ENCODE measurements around the gene SUMO4. TPM values are rescaled to one million over a fixed set of nuclear protein-coding genes. Genes with fewer than 3 reads are reported as not detected.
"Not testable (repeated sequence)": the region's sequence is repeated elsewhere in the genome, so short reads cannot be mapped to it uniquely, and the experiment has no call there.

The SUMO4 gene
- polyA plus RNA-seq, 1 donor: 0.52 TPM

DNA sequence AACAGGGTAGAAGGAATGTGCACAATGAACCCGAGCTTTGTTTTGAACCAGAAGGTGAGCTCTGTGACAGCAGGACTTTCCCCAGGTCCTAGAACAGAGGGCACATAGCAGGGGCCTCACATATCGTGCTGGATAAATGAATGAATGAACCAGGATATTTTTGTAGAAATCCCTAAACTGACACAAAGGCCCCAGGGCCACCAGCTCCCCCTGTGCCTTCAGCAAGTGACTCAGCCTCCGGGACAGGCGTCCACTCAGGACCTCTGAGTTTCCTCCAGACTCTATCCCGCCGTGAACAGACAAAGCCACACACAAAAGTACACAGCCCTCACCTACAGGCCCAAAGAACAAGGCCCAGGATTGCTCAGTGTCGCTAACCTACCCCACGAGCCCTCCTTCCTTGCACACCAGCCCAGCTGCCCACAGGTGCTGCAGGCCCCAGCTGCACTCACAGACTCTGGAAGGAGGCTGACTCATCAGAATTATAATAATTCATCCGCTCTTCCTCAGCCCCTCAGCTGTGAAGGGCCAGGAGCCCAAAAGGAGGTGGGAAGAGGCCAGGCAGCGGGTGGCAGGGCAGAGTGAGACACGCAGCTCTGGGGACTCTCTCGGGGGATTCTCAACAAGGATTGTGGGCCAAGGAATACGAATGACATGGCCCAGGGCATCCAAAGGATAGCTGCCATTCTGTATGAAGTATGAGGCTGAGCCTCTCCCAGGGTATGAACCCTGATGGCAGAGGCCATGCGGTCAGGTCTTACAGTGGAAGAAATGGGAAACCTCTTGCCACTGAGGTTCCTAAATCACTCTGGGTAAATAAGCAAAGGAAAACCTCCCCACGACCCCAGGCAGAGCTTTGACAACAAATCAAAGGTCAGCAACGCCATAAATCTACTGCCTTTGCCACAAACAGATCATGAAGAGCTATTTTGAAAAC lies 40.9 kb downstream of the SUMO4 start:
- H3K4me3 ChIP-seq (ENCODE audit: low read length): no peak overlapping the region
- no peaks in the 10 kb centered on the region for H3K27me3 ChIP-seq (ENCODE audit: control insufficient read depth, insufficient read depth, low read length)
- H3K27ac ChIP-seq (ENCODE audit: low read length): no peak overlapping the region
- no peaks in the 10 kb centered on the region for H3K9me3 ChIP-seq (ENCODE audit: control insufficient read depth, low read depth, low read length)
- H3K36me3 ChIP-seq (ENCODE audit: control insufficient read depth, insufficient read depth, low read length): no peaks in the 10 kb centered on the region
- DNase-seq: peak in 1 of 2 donors; percentile 40
- H3K4me1 ChIP-seq (ENCODE audit: control insufficient read depth, insufficient read depth, low read length): peaks cover 6% of the 10 kb centered on the region
- no CpG with 5 or more reads among the region's 16 CpGs for WGBS (ENCODE audit: insufficient coverage, low lambda C conversion rate)

DNA sequence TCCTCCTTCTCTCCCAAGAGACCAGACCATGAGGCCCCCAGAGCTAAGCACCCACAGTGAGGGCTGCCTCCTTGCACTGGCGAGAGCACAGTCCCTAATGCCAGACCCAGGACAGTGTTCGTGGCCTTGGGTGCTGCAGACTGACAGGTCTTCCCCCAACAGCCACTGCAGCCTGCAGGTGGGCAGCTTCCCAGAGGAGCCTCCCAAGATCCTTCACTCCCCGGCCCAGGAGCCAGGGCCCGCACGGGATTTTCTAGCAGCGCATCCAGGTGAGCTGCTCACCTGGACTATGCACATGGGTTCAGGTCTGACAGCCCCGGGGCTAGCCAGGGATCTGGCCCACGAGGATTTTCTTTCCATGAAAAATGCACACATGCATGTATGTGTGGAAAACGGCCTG lies 41.7 kb downstream of the SUMO4 start:
- Histone ChIP-seq H3K4me1 (ENCODE audit: control insufficient read depth, insufficient read depth, low read length) (peaks cover 6% of the 10 kb centered on the region), H3K27ac (ENCODE audit: low read length) (no peak overlapping the region), H3K36me3 (ENCODE audit: control insufficient read depth, insufficient read depth, low read length) (no peaks in the 10 kb centered on the region), H3K9me3 (ENCODE audit: control insufficient read depth, low read depth, low read length) (no peaks in the 10 kb centered on the region), H3K27me3 (ENCODE audit: control insufficient read depth, insufficient read depth, low read length) (no peaks in the 10 kb centered on the region), H3K4me3 (ENCODE audit: low read length) (no peak overlapping the region)
- peak in 1 of 2 donors; percentile 36 for DNase-seq
- no CpG with 5 or more reads among the region's 9 CpGs for WGBS (ENCODE audit: insufficient coverage, low lambda C conversion rate)

DNA sequence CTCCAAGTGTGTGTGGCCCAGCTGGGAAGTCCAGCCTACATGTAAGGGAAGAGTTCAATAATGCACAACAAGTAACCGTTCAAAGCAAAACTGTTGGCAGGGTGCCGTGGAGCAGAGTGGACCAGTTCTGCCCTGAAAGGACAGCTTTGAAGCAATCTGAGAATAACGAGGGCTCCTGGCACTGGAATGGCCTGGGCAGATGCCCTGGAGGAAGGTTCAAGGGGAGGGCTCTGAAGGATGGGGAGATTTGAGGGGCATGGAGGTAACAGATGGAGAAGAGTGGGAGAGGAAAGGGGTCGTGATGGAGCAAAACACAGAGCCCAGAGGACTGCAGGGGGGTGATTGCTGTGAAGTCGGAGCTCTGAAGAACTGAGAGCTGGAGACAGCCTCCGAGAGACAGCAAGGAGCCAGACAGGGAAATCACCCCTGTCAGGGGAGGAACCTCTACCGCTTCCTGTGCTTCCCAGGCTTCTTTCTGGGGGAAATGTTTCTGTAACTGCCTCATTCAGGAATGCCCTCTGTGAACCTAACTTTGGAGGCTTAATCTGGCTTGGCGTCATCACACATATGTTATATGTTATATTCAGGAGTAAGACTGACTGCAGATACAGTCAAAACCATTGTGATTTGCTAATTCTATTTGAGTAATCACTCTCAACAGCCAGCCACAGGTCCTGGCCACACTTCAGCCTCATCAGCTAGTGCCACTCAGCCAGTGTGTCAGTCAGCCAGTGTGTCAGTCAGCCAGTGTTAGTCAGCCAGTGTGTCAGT lies 43.5 kb downstream of the SUMO4 start:
- Histone ChIP-seq H3K36me3 (ENCODE audit: control insufficient read depth, insufficient read depth, low read length) (no peaks in the 10 kb centered on the region), H3K9me3 (ENCODE audit: control insufficient read depth, low read depth, low read length) (no peaks in the 10 kb centered on the region), H3K27me3 (ENCODE audit: control insufficient read depth, insufficient read depth, low read length) (no peaks in the 10 kb centered on the region), H3K27ac (ENCODE audit: low read length) (no peak overlapping the region), H3K4me3 (ENCODE audit: low read length) (no peak overlapping the region), H3K4me1 (ENCODE audit: control insufficient read depth, insufficient read depth, low read length) (peaks cover 6% of the 10 kb centered on the region)
- DNase-seq: no peak
- WGBS (ENCODE audit: insufficient coverage, low lambda C conversion rate): no CpG with 5 or more reads among the region's 8 CpGs

DNA sequence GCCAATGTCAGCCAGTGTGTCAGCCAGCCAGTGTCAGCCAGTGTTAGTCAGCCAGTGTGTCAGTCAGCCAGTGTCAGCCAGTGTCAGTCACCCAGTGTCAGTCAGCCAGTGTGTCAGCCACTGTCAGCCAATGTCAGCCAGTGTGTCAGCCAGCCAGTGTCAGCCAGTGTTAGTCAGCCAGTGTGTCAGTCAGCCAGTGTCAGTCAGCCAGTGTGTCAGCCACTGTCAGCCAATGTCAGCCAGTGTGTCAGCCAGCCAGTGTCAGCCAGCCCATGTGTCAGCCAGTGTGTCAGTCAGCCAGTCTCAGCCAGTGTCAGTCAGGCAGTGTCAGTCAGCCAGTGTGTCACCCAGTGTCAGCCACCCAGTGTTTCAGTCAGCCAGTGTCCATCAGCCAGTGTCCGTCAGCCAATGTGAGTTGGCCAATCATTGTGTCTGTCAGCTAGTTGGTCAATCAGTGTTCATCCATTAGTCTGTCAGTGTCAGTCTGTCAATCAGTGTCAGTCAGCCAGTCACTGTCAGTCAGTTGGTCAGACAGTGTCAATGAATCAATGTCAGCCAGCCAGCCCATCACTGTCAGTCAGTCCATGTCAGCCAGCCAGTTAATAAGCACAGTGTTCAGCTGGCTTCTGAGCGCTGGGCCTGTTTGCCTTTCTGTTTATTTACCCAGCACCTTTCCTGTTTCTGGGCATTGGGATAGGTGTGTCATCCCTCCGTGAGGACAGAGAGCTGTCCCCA lies 44.5 kb downstream of the SUMO4 start:
- DNase-seq; H3K36me3 ChIP-seq (ENCODE audit: control insufficient read depth, insufficient read depth, low read length); H3K9me3 ChIP-seq (ENCODE audit: control insufficient read depth, low read depth, low read length); H3K4me3 ChIP-seq (ENCODE audit: low read length); H3K4me1 ChIP-seq (ENCODE audit: control insufficient read depth, insufficient read depth, low read length); H3K27me3 ChIP-seq (ENCODE audit: control insufficient read depth, insufficient read depth, low read length); H3K27ac ChIP-seq (ENCODE audit: low read length): not testable (repeated sequence)
- WGBS (ENCODE audit: insufficient coverage, low lambda C conversion rate): 0% methylated on average over 1 of the region's 3 CpGs

DNA sequence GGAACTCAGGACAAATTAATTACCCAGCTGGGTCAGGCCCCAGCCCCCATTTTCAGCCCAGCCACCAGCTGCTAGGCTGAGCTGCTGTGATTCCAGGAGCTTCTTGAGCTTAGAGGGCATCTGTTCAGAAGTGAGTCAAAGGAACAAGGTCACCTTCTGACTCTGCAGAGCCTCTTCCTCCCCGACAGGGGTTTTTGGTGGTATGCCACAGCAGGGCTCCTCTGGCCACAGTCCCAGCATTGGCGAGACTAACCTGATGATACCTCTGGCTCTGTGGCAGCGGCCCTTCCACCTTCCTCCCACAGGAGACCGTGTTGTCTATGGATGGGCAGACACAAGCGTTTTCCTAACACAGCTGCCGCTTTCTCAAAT lies 45.0 kb downstream of the SUMO4 start:
- Histone ChIP-seq H3K9me3 (ENCODE audit: control insufficient read depth, low read depth, low read length) (no peaks in the 10 kb centered on the region), H3K36me3 (ENCODE audit: control insufficient read depth, insufficient read depth, low read length) (no peaks in the 10 kb centered on the region), H3K27me3 (ENCODE audit: control insufficient read depth, insufficient read depth, low read length) (no peaks in the 10 kb centered on the region), H3K27ac (ENCODE audit: low read length) (no peak overlapping the region), H3K4me1 (ENCODE audit: control insufficient read depth, insufficient read depth, low read length) (peaks cover 7% of the 10 kb centered on the region), H3K4me3 (ENCODE audit: low read length) (no peak overlapping the region)
- no peak for DNase-seq
- no CpG with 5 or more reads among the region's 6 CpGs for WGBS (ENCODE audit: insufficient coverage, low lambda C conversion rate)

DNA sequence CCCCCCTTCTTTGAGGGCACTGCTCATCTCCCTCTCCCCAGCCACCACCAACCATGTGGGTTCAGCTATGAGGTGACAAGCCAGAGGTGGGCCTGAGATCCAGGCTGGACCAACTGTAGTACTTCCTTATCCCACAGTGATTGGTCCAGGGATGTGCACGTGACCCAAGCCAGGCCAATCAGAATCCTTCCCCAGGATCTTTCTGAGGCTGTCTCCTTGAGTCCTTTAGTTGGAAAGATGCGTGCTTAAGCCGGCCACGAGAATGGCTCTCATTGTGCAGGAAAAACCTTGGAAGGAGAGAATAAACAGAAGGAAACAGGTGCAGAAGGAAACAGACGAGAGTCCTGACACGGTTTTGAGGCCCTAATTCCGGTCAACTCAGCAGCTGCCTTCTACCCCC lies 45.5 kb downstream of the SUMO4 start:
- H3K4me1 ChIP-seq (ENCODE audit: control insufficient read depth, insufficient read depth, low read length): peaks cover 12% of the 10 kb centered on the region
- peaks cover 2% of the 10 kb centered on the region for H3K27me3 ChIP-seq (ENCODE audit: control insufficient read depth, insufficient read depth, low read length)
- H3K9me3 ChIP-seq (ENCODE audit: control insufficient read depth, low read depth, low read length): no peaks in the 10 kb centered on the region
- no CpG with 5 or more reads among the region's 7 CpGs for WGBS (ENCODE audit: insufficient coverage, low lambda C conversion rate)
- H3K4me3 ChIP-seq (ENCODE audit: low read length): no peak overlapping the region
- no peak for DNase-seq
- no peak overlapping the region for H3K27ac ChIP-seq (ENCODE audit: low read length)
- H3K36me3 ChIP-seq (ENCODE audit: control insufficient read depth, insufficient read depth, low read length): no peaks in the 10 kb centered on the region

DNA sequence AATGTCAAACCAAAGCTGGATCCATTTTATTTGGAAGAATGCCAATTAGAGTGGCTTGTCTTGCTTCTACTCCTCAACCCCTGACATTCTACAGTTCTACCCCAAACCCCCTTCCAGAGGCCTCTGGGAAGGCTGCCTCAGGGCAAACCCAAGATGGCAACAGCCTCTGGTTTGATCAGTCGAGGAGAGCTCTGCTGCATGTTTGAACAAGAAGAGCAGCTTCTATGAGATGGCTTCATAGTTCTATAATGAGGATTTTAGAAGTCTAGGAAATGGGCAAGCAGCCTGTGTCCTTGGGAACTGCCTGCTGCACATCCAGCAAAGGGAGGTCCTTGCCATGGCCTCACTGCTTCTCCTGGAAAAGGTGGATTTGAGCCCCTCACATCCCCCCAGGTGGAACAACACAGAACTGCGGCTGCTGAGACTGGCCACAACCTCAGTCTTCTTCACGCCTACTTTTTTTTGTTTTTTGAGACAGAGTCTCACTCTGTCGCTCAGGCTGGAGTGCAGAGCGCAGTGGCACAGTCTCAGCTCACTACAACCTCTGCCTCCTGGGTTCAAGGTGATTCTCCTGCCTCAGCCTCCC lies 46.8 kb downstream of the SUMO4 start:
- Histone ChIP-seq H3K27me3 (ENCODE audit: control insufficient read depth, insufficient read depth, low read length) (peaks cover 3% of the 10 kb centered on the region), H3K27ac (ENCODE audit: low read length) (no peak overlapping the region), H3K9me3 (ENCODE audit: control insufficient read depth, low read depth, low read length) (peaks cover 4% of the 10 kb centered on the region), H3K4me3 (ENCODE audit: low read length) (no peak overlapping the region), H3K36me3 (ENCODE audit: control insufficient read depth, insufficient read depth, low read length) (no peaks in the 10 kb centered on the region), H3K4me1 (ENCODE audit: control insufficient read depth, insufficient read depth, low read length) (peaks cover 11% of the 10 kb centered on the region)
- WGBS (ENCODE audit: insufficient coverage, low lambda C conversion rate): 100% methylated on average over 1 of the region's 5 CpGs
- no peak for DNase-seq

DNA sequence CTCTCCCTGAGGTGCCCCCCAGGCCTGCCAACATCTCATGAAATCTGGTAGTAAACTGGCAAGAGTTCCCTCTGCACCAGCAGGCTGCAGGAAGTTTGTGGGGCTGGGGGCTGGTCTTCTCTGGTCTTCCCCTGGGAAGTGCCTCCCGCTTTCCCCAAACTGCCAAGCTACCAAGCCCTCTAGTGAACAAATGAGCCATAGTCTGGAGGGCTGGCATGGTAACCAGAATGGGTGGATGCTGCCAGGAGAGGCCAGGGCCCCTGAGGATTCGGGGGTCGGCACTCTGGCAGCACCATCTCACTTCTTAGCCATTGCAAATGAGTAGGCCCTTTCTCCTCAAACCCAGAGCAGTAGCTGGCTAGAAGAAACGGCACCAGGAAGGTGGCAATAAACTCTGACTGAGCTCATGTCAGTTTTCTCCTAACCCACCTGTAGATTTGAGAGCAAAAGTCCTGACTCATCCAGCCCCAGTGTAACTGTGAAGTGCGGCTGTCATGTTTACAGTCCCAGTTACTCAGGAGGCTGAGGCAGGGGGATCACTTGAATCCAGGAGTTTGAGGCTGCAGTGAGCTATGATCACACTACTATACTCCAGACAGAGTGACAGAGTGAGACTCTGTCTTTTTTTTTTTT lies 48.9 kb downstream of the SUMO4 start:
- Histone ChIP-seq H3K4me1 (ENCODE audit: control insufficient read depth, insufficient read depth, low read length) (peaks cover 20% of the 10 kb centered on the region), H3K4me3 (ENCODE audit: low read length) (no peak overlapping the region), H3K9me3 (ENCODE audit: control insufficient read depth, low read depth, low read length) (peaks cover 4% of the 10 kb centered on the region), H3K27me3 (ENCODE audit: control insufficient read depth, insufficient read depth, low read length) (peaks cover 3% of the 10 kb centered on the region), H3K36me3 (ENCODE audit: control insufficient read depth, insufficient read depth, low read length) (no peaks in the 10 kb centered on the region), H3K27ac (ENCODE audit: low read length) (no peak overlapping the region)
- no peak for DNase-seq
- no CpG with 5 or more reads among the region's 5 CpGs for WGBS (ENCODE audit: insufficient coverage, low lambda C conversion rate)

DNA sequence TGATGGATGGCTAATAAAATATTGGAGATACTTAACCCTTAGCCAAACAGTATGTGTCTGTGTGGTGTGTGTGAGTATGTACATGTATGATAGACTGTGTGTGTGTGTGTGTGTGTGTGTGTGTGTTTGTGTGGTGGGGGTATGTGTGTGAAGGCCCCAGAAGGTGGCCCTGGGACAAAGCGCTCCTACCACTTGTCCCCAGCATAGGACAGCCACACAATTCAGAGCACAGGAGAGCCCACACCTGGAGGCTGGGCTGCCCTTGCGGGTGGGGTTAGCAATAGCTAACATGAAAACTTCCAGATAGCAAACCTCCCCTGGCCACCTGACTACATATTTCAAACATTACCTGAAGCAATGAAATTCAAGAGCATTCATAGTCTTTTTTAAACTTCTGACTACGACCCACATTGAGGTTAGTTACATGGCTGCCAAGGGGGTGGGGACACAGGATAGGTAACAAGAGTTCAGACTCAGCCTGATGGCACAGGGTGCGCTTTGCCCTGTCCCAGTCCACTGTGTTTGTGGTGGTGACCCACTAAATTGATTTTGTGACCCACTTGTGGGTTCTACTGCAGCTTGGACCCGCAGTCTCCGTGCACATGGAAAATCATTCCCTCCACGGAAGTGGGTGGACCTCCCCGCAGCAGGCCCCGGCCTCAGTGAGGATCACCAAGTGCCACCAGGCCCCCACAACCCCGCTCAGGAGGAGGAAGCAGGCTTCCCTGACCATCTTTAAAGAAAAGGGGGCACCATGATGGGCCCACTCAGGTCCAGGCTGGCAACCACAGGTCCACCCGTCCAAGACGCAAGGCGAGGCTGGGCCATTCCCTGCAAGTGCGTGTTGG lies 50.0 kb downstream of the SUMO4 start:
- Histone ChIP-seq H3K36me3 (ENCODE audit: control insufficient read depth, insufficient read depth, low read length) (no peaks in the 10 kb centered on the region), H3K9me3 (ENCODE audit: control insufficient read depth, low read depth, low read length) (peaks cover 4% of the 10 kb centered on the region), H3K27me3 (ENCODE audit: control insufficient read depth, insufficient read depth, low read length) (peaks cover 3% of the 10 kb centered on the region), H3K27ac (ENCODE audit: low read length) (no peak overlapping the region), H3K4me3 (ENCODE audit: low read length) (peak overlapping the region; percentile 42), H3K4me1 (ENCODE audit: control insufficient read depth, insufficient read depth, low read length) (peaks cover 23% of the 10 kb centered on the region)
- peak in 1 of 2 donors; percentile 21 for DNase-seq
- 83% methylated on average over 1 of the region's 14 CpGs for WGBS (ENCODE audit: insufficient coverage, low lambda C conversion rate)
